ENCODE results near the gene FKBP11. TPM values are rescaled to one million over a fixed set of nuclear protein-coding genes. Genes with fewer than 3 reads are reported as not detected.

FKBP11 gene
- total and polyA plus RNA-seq, 2 of the 13 experiments (the other 11 are each of a cell fraction or from before 2014, with no cell fraction given) = 15.5 to 19.4 TPM

- TF ChIP-seq KIAA2018 (CRISPR knock-in tag; IDR thresholded peaks at IDR 0.05; ENCODE audit: borderline replicate concordance) = no peak
- TF ChIP-seq ESRRA (CRISPR knock-in tag; IDR thresholded peaks at IDR 0.05; ENCODE audit: low read depth) = no peak; the same call in 1 of the 2 replicates
- no peak for TF ChIP-seq HOXD1 (CRISPR knock-in tag; IDR thresholded peaks at IDR 0.05)
- no peak for TF ChIP-seq ZBTB21 (CRISPR knock-in tag; IDR thresholded peaks at IDR 0.05)
- no peak for TF ChIP-seq GPN1 (CRISPR knock-in tag; IDR thresholded peaks at IDR 0.05; ENCODE audit: borderline replicate concordance)
- no peak for TF ChIP-seq AGO1 (IDR thresholded peaks at IDR 0.05; ENCODE audit: low read depth, low read length, poor library complexity, severe bottlenecking)
- no peak for TF ChIP-seq ETS1 (CRISPR knock-in tag; IDR thresholded peaks at IDR 0.05)
- no peak for TF ChIP-seq FIP1L1 (IDR thresholded peaks at IDR 0.05; ENCODE audit: borderline replicate concordance, insufficient read depth, low read depth, low read length)
- TF ChIP-seq BRF2 (CRISPR knock-in tag; IDR thresholded peaks at IDR 0.05) = no peak; the same call in 1 of the 2 replicates
- peak; percentile 77 for TF ChIP-seq RXRA (CRISPR knock-in tag; IDR thresholded peaks at IDR 0.05)
- no peak for TF ChIP-seq CCDC6 (CRISPR knock-in tag; IDR thresholded peaks at IDR 0.05)
- TF ChIP-seq PRDM4 (CRISPR knock-in tag; IDR thresholded peaks at IDR 0.05; ENCODE audit: borderline replicate concordance) = no peak
- no peak for TF ChIP-seq PRPF4 (IDR thresholded peaks at IDR 0.05; ENCODE audit: low read depth, low read length, poor library complexity, severe bottlenecking)
These were observed 41.8 kb downstream of the FKBP11 start (continued) for GRCh38 chr12:48883305-48884161.
